Chondrocyte (in vitro differentiated cells): ENCODE measurements around the gene ARHGEF10L. TPM values are rescaled to one million over a fixed set of nuclear protein-coding genes. Genes with fewer than 3 reads are reported as not detected.
A peak's percentile ranks its signal among the peaks of the same experiment; 100 is the strongest.

Experiments used
- DNase-seq: peaks from one replicate; pipeline ENCODE4 v3.0.0; 2021; ENCODE audit warnings: mixed read lengths, low spot score
- H3K27ac Mint-ChIP-seq: one replicate; pipeline ENCODE4 v1.8.0; 2021; ENCODE audit warnings: mild to moderate bottlenecking, moderate library complexity, mixed read lengths; ENCODE audit not compliant: unreplicated experiment
- H3K27me3 Mint-ChIP-seq: 2 replicates; pipeline ENCODE4 v1.8.0; 2021; ENCODE audit warnings: low read depth, mixed read lengths
- H3K36me3 Mint-ChIP-seq: 2 replicates; pipeline ENCODE4 v1.8.0; 2021; ENCODE audit warnings: low read depth, mixed read lengths
- H3K4me1 Mint-ChIP-seq: 2 replicates; pipeline ENCODE4 v1.8.0; 2021; ENCODE audit warnings: low read depth, mild to moderate bottlenecking, mixed read lengths
- H3K4me3 Mint-ChIP-seq: one replicate; pipeline ENCODE4 v1.8.0; 2021; ENCODE audit warnings: mild to moderate bottlenecking, moderate library complexity, mixed read lengths; ENCODE audit not compliant: unreplicated experiment
- H3K9me3 Mint-ChIP-seq: 2 replicates; pipeline ENCODE4 v1.8.0; 2021; ENCODE audit warnings: low read depth, mixed read lengths
- CTCF ChIP-seq: fragments of 200-600 bp; sonication (generic); IDR thresholded peaks from 2 replicates; pipeline ENCODE4 v1.5.0; 2021; ENCODE audit warnings: antibody characterized with exemption, mild to moderate bottlenecking, moderate library complexity
- total RNA-seq: library from RNA; stranded (reverse); gene quantifications from 3 replicates; pipeline ENCODE4 v1.2.1, GENCODE V29; 2021

The ARHGEF10L gene
- total RNA-seq, 1 donor from 2014 or later = 40.0 TPM

- Mint-ChIP-seq H3K27me3 (no peaks in the 10 kb centered on the region), H3K27ac (peak overlapping the region; percentile 64), H3K36me3 (peaks cover 15% of the 10 kb centered on the region), H3K4me1 (peaks cover 54% of the 10 kb centered on the region), H3K9me3 (no peaks in the 10 kb centered on the region), H3K4me3 (no peak overlapping the region)
- no peak for DNase-seq
- no peak for TF ChIP-seq CTCF
These were observed 90.7 kb downstream of the ARHGEF10L start for GRCh38 chr1:17630048-17630830.

GRCh38 chr1:17630986-17631385, 91.5 kb downstream of the ARHGEF10L start:
- Mint-ChIP-seq H3K36me3 (peaks cover 21% of the 10 kb centered on the region), H3K27me3 (no peaks in the 10 kb centered on the region), H3K27ac (peak overlapping the region; percentile 64), H3K9me3 (no peaks in the 10 kb centered on the region), H3K4me3 (no peak overlapping the region), H3K4me1 (peaks cover 54% of the 10 kb centered on the region)
- DNase-seq = no peak
- TF ChIP-seq CTCF = no peak

- TF ChIP-seq CTCF = no peak
- no peaks in the 10 kb centered on the region for H3K27me3 Mint-ChIP-seq
- H3K4me1 Mint-ChIP-seq = peaks cover 59% of the 10 kb centered on the region
- peaks cover 26% of the 10 kb centered on the region for H3K36me3 Mint-ChIP-seq
- no peak overlapping the region for H3K4me3 Mint-ChIP-seq
- H3K9me3 Mint-ChIP-seq = no peaks in the 10 kb centered on the region
- DNase-seq = peak; percentile 85
- no peak overlapping the region for H3K27ac Mint-ChIP-seq
These were observed 91.9 kb downstream of the ARHGEF10L start for GRCh38 chr1:17631410-17631809.

GRCh38 chr1:17632106-17632505, 92.6 kb downstream of the ARHGEF10L start:
- TF ChIP-seq CTCF = no peak
- no peak for DNase-seq
- peaks cover 29% of the 10 kb centered on the region for H3K36me3 Mint-ChIP-seq
- H3K27ac Mint-ChIP-seq = peak overlapping the region; percentile 92
- H3K9me3 Mint-ChIP-seq = no peaks in the 10 kb centered on the region
- H3K4me3 Mint-ChIP-seq = no peak overlapping the region
- peaks cover 62% of the 10 kb centered on the region for H3K4me1 Mint-ChIP-seq
- no peaks in the 10 kb centered on the region for H3K27me3 Mint-ChIP-seq

GRCh38 chr1:17632541-17633184, 93.2 kb downstream of the ARHGEF10L start:
- TF ChIP-seq CTCF = no peak
- H3K27me3 Mint-ChIP-seq = no peaks in the 10 kb centered on the region
- H3K36me3 Mint-ChIP-seq = peaks cover 32% of the 10 kb centered on the region
- no peak overlapping the region for H3K4me3 Mint-ChIP-seq
- H3K9me3 Mint-ChIP-seq = no peaks in the 10 kb centered on the region
- no peak for DNase-seq
- H3K27ac Mint-ChIP-seq = peak overlapping the region; percentile 92
- H3K4me1 Mint-ChIP-seq = peaks cover 63% of the 10 kb centered on the region
